Loucy (cell line): ENCODE data around the gene SNRNP200.

Experiments used
- H2AFZ ChIP-seq: fragments of 200-600 bp; sonication (generic); 2 replicates; pipeline ENCODE4 v1.6.0; 2016; ENCODE audit warnings: antibody characterized with exemption, mild to moderate bottlenecking, low read length, moderate library complexity
- H3F3A ChIP-seq: fragments of 200-600 bp; 2 replicates; pipeline ENCODE4 v1.6.0; 2016; ENCODE audit warnings: antibody characterized with exemption, low read depth, mild to moderate bottlenecking
- H3K27me3 ChIP-seq: fragments of 200-600 bp; sonication (generic); 2 replicates; pipeline ENCODE4 v1.6.1; 2014; ENCODE audit warnings: low read length, mild to moderate bottlenecking; ENCODE audit not compliant: insufficient read depth, poor library complexity, severe bottlenecking
- H3K36me3 ChIP-seq: fragments of 200-600 bp; sonication (generic); 2 replicates; pipeline ENCODE4 v1.6.1; 2016; ENCODE audit warnings: low read length; ENCODE audit not compliant: insufficient read depth
- H3K4me1 ChIP-seq: fragments of 200-600 bp; sonication (generic); 2 replicates; pipeline ENCODE4 v1.5.1; 2014; ENCODE audit warnings: low read length, mild to moderate bottlenecking; ENCODE audit not compliant: insufficient read depth, poor library complexity, severe bottlenecking
- H3K4me2 ChIP-seq: fragments of 200-600 bp; sonication (generic); 2 replicates; pipeline ENCODE4 v1.6.0; 2014; ENCODE audit warnings: antibody characterized with exemption, low read length, low read depth, mild to moderate bottlenecking; ENCODE audit not compliant: poor library complexity, severe bottlenecking
- H3K4me3 ChIP-seq: fragments of 200-600 bp; sonication (generic); 2 replicates; pipeline ENCODE4 v1.5.1; 2014; ENCODE audit warnings: low read length, mild to moderate bottlenecking, mixed read lengths; ENCODE audit not compliant: poor library complexity, severe bottlenecking
- H3K79me2 ChIP-seq: fragments of 200-600 bp; sonication (generic); 2 replicates; pipeline ENCODE4 v1.6.1; 2014; ENCODE audit warnings: low read length; ENCODE audit not compliant: insufficient read depth
- H3K9ac ChIP-seq: fragments of 200-600 bp; sonication (generic); 2 replicates; pipeline ENCODE4 v1.6.0; 2014; ENCODE audit warnings: mild to moderate bottlenecking, low read depth, low read length, moderate library complexity; ENCODE audit not compliant: poor library complexity, severe bottlenecking
- H3K9me2 ChIP-seq: fragments of 200-600 bp; sonication (generic); replicated peaks from 2 replicates; pipeline ENCODE4 v1.6.1; 2016; ENCODE audit warnings: low read depth, low read length, mixed read lengths
- H3K9me3 ChIP-seq: fragments of 200-600 bp; sonication (generic); 2 replicates; pipeline ENCODE4 v1.6.1; 2014; ENCODE audit warnings: mild to moderate bottlenecking, antibody characterized with exemption, low read length, low read depth; ENCODE audit not compliant: insufficient read depth
- H4K20me1 ChIP-seq: fragments of 200-600 bp; sonication (generic); 2 replicates; pipeline ENCODE4 v1.6.0; 2014; ENCODE audit warnings: antibody characterized with exemption, low read length, mild to moderate bottlenecking; ENCODE audit not compliant: insufficient read depth, poor library complexity, severe bottlenecking
- EZH2phosphoT487 ChIP-seq: fragments of 200-600 bp; IDR thresholded peaks from 2 replicates; pipeline ENCODE4 v1.6.1; 2018; ENCODE audit warnings: antibody characterized with exemption, mild to moderate bottlenecking, moderate library complexity, borderline replicate concordance
- TF ChIP-seq, protein P1 (sequence below): fragments of 200-600 bp; sonication (generic); conservative IDR thresholded peaks from 2 replicates; pipeline ENCODE4 v1.5.1; 2014; ENCODE audit warnings: mild to moderate bottlenecking, antibody characterized with exemption, low read length

Gene SNRNP200

DNA sequence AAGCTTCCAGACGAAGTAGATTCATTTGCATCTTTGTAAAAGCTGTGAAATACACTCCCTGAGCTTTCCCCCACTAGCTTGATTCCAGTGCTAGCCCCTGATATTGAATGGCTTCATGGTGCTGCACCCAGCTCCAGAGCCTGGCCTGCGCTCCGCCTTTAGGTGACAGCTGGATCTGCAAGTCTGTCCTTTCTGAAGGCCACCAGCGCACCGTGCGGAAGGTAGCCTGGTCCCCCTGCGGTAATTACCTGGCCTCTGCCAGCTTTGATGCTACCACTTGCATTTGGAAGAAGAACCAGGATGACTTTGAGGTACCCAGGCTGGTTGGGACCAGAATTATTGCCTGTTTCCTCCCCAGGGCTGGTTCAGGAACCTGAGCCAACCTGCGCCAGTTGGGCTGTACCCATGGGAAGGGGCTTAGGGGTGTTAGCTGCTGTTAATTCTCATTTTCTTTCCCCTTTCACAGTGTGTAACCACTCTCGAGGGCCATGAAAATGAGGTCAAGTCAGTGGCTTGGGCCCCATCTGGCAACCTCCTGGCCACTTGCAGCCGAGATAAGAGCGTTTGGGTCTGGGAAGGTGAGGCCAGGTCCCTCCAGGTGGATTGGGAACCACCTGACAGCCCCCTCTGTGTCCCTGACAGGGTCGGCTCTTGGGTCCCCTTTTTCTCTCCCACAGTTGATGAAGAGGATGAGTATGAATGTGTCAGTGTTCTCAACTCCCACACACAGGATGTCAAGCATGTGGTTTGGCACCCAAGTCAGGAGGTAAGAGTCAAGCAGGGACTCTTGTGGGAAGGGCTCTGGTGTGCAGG, 38.0 kb downstream of the SNRNP200 start:
- H4K20me1 ChIP-seq: peaks cover 54% of the 10 kb centered on the region
- H3K9me2 ChIP-seq: no peaks in the 10 kb centered on the region
- TF ChIP-seq, protein P1, sequence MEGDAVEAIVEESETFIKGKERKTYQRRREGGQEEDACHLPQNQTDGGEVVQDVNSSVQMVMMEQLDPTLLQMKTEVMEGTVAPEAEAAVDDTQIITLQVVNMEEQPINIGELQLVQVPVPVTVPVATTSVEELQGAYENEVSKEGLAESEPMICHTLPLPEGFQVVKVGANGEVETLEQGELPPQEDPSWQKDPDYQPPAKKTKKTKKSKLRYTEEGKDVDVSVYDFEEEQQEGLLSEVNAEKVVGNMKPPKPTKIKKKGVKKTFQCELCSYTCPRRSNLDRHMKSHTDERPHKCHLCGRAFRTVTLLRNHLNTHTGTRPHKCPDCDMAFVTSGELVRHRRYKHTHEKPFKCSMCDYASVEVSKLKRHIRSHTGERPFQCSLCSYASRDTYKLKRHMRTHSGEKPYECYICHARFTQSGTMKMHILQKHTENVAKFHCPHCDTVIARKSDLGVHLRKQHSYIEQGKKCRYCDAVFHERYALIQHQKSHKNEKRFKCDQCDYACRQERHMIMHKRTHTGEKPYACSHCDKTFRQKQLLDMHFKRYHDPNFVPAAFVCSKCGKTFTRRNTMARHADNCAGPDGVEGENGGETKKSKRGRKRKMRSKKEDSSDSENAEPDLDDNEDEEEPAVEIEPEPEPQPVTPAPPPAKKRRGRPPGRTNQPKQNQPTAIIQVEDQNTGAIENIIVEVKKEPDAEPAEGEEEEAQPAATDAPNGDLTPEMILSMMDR: peak; percentile 66
- TF ChIP-seq EZH2phosphoT487: no peak
- H3K79me2 ChIP-seq: peaks cover 62% of the 10 kb centered on the region
- no peak overlapping the region for H2AFZ ChIP-seq
- peaks cover 24% of the 10 kb centered on the region for H3K4me1 ChIP-seq
- H3F3A ChIP-seq: no peaks in the 10 kb centered on the region
- H3K4me2 ChIP-seq: peak overlapping the region; percentile 84
- H3K4me3 ChIP-seq: peak overlapping the region; percentile 94
- H3K9ac ChIP-seq: peak overlapping the region; percentile 89
- no peaks in the 10 kb centered on the region for H3K9me3 ChIP-seq
- H3K27me3 ChIP-seq: no peaks in the 10 kb centered on the region
- peaks cover 24% of the 10 kb centered on the region; the same call in 1 of the 2 replicates for H3K36me3 ChIP-seq

- H3K4me1 ChIP-seq: peaks cover 31% of the 10 kb centered on the region
- H3K27me3 ChIP-seq: no peaks in the 10 kb centered on the region
- peak within 1 kb of the TSS; percentile 84 for H3K4me2 ChIP-seq
- peak within 1 kb of the TSS; percentile 94 for H3K4me3 ChIP-seq
- H3K36me3 ChIP-seq: peaks cover 15% of the 10 kb centered on the region; the same call in 1 of the 2 replicates
- H4K20me1 ChIP-seq: peaks cover 57% of the 10 kb centered on the region
- peak within 1 kb of the TSS; percentile 92 for H3K9ac ChIP-seq
- peaks cover 74% of the 10 kb centered on the region for H3K79me2 ChIP-seq
- no peaks in the 10 kb centered on the region for H3K9me3 ChIP-seq
- H3K9me2 ChIP-seq: no peaks in the 10 kb centered on the region
- TF ChIP-seq, protein P1: peak; percentile 44
- no peak for TF ChIP-seq EZH2phosphoT487
- no peaks in the 10 kb centered on the region for H3F3A ChIP-seq
- H2AFZ ChIP-seq: peak within 1 kb of the TSS; percentile 93
Observed at GRCh38 chr2:96265840-96266679, 39.3 kb downstream of the SNRNP200 start, which contains the start of the genes CIAO1 and TMEM127. TSS of gene CIAO1 (plus strand) at chr2:96266225. CDS start at chr2:96266351, 126 bp downstream. TSS of gene TMEM127 (minus strand) at chr2:96265997. CDS start at chr2:96265381, 616 bp downstream.

DNA sequence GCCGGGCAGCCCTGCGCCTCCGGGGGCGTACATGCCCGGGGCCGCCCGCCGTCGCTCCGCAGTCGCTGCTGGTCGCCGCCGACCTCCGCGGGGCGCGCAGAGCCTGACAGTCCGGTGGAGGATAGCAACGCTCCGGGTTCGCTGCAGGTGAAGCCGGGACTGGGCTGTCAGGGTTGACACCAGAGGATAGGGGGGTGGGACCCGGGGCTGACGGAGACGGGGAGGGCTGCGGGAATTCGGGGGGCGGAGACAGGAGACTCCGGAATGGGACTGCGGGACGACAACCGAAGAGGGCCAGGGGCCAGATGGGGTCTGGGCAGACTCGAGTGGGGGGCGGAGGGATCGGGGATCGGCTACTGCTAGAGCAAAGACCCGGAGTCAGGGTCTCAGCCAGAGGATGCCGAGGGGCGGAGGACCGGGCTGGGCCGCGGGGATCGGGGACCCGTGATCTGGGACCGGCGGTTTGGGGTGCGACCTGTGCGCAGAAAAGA, 40.0 kb downstream of the SNRNP200 start:
- no peak for TF ChIP-seq EZH2phosphoT487
- TF ChIP-seq, protein P1: no peak
- peak overlapping the region; percentile 94 for H3K4me3 ChIP-seq
- peaks cover 80% of the 10 kb centered on the region for H3K79me2 ChIP-seq
- peak overlapping the region; percentile 80 for H3K4me2 ChIP-seq
- H3K27me3 ChIP-seq: no peaks in the 10 kb centered on the region
- H3K9me3 ChIP-seq: no peaks in the 10 kb centered on the region
- H3F3A ChIP-seq: no peaks in the 10 kb centered on the region
- peaks cover 12% of the 10 kb centered on the region; the same call in 1 of the 2 replicates for H3K36me3 ChIP-seq
- H3K9me2 ChIP-seq: no peaks in the 10 kb centered on the region
- H3K4me1 ChIP-seq: peaks cover 37% of the 10 kb centered on the region
- H3K9ac ChIP-seq: peak overlapping the region; percentile 92
- peaks cover 57% of the 10 kb centered on the region for H4K20me1 ChIP-seq
- H2AFZ ChIP-seq: peak overlapping the region; percentile 93
